Measurements from ENCODE around the gene MAP4K4.

GRCh38 chr2:101847661-101848339, 150.3 kb downstream of the MAP4K4 start:
- TF ChIP-seq CTCF (IDR thresholded peaks at IDR 0.05; ENCODE audit: insufficient read depth, low read length, poor library complexity, severe bottlenecking) (no peak), EZH2phosphoT487 (conservative IDR thresholded peaks at IDR 0.05; ENCODE audit: low read length) (no peak)
